Neural progenitor cell (in vitro differentiated cells): Measurements from ENCODE around the gene PRMT5. TPM values are rescaled to one million over a fixed set of nuclear protein-coding genes. Genes with fewer than 3 reads are reported as not detected.

Experiments
- DNase-seq: peaks from one replicate; pipeline ENCODE4 v3.0.0-alpha.2; 2016; ENCODE audit warnings: low spot score
- H2AFZ ChIP-seq: fragments of 200-600 bp; sonication (generic); replicated peaks from 2 replicates; pipeline ENCODE4 v1.6.1; 2016; ENCODE audit warnings: antibody characterized with exemption
- H3F3A ChIP-seq: fragments of 200-600 bp; sonication (generic); 2 replicates; pipeline ENCODE4 v1.6.1; 2016; ENCODE audit warnings: antibody characterized with exemption, low read depth
- H3K27ac ChIP-seq: fragments of 200-600 bp; sonication (generic); 2 replicates; pipeline ENCODE4 v1.5.1; 2016; ENCODE audit warnings: mild to moderate bottlenecking
- H3K27me3 ChIP-seq: fragments of 200-600 bp; sonication (generic); 2 replicates; pipeline ENCODE4 v1.6.1; 2016; ENCODE audit warnings: mild to moderate bottlenecking, moderate library complexity
- H3K36me3 ChIP-seq: fragments of 200-600 bp; sonication (generic); 2 replicates; pipeline ENCODE4 v1.5.1; 2016
- H3K4me1 ChIP-seq: fragments of 200-600 bp; sonication (generic); 2 replicates; pipeline ENCODE4 v1.6.1; 2016; ENCODE audit warnings: mixed run types
- H3K4me2 ChIP-seq: fragments of 200-600 bp; sonication (generic); 2 replicates; pipeline ENCODE4 v1.6.1; 2016
- H3K4me3 ChIP-seq: fragments of 200-600 bp; sonication (generic); 2 replicates; pipeline ENCODE4 v1.5.1; 2016
- H3K79me2 ChIP-seq: fragments of 200-600 bp; sonication (generic); 2 replicates; pipeline ENCODE4 v1.6.1; 2016; ENCODE audit warnings: low read depth
- H3K9ac ChIP-seq: fragments of 200-600 bp; sonication (generic); 2 replicates; pipeline ENCODE4 v1.6.1; 2016
- H3K9me3 ChIP-seq: fragments of 200-600 bp; sonication (generic); 2 replicates; pipeline ENCODE4 v1.5.1; 2016; ENCODE audit warnings: low read depth
- H4K20me1 ChIP-seq: fragments of 200-600 bp; sonication (generic); 2 replicates; pipeline ENCODE4 v1.6.1; 2016; ENCODE audit warnings: low read depth
- H3K27ac Mint-ChIP-seq: 3 replicates; pipeline ENCODE4 v1.8.0; 2021; ENCODE audit warnings: mixed read lengths
- H3K27me3 Mint-ChIP-seq: 2 replicates; pipeline ENCODE4 v1.8.0; 2022; ENCODE audit warnings: low read depth, mild to moderate bottlenecking, inconsistent platforms, moderate library complexity, mixed read lengths; ENCODE audit not compliant: insufficient read depth
- H3K36me3 Mint-ChIP-seq: 3 replicates; pipeline ENCODE4 v1.8.0; 2021; ENCODE audit warnings: mixed read lengths
- H3K4me1 Mint-ChIP-seq: 3 replicates; pipeline ENCODE4 v1.8.0; 2021; ENCODE audit warnings: mixed read lengths
- H3K4me3 Mint-ChIP-seq: 3 replicates; pipeline ENCODE4 v1.8.0; 2021; ENCODE audit warnings: mild to moderate bottlenecking, moderate library complexity, mixed read lengths
- H3K9me3 Mint-ChIP-seq: 3 replicates; pipeline ENCODE4 v1.8.0; 2020; ENCODE audit warnings: mixed read lengths
- EZH2 ChIP-seq: fragments of 200-600 bp; sonication (generic); IDR thresholded peaks from 2 replicates; pipeline ENCODE4 v1.6.1; 2017; ENCODE audit warnings: antibody characterized with exemption, mild to moderate bottlenecking, moderate library complexity
- EZH2phosphoT487 ChIP-seq: fragments of 200-600 bp; sonication (generic); IDR thresholded peaks from 2 replicates; pipeline ENCODE4 v1.6.1; 2017; ENCODE audit warnings: antibody characterized with exemption
- total RNA-seq: library from RNA; depleted of rRNA; stranded (reverse); fragments of >200 nt; gene quantifications from 2 replicates; pipeline ENCODE4 v1.2.3, GENCODE V29; 2015; ENCODE audit warnings: low replicate concordance
- TF ChIP-seq, protein P1 (sequence below): fragments of 200-600 bp; sonication (generic); IDR thresholded peaks from 2 replicates; pipeline ENCODE4 v1.5.1; 2017; ENCODE audit warnings: antibody characterized with exemption, mild to moderate bottlenecking

PRMT5 gene
- total RNA-seq, 1 donor from 2014 or later = 54.6 TPM

DNA sequence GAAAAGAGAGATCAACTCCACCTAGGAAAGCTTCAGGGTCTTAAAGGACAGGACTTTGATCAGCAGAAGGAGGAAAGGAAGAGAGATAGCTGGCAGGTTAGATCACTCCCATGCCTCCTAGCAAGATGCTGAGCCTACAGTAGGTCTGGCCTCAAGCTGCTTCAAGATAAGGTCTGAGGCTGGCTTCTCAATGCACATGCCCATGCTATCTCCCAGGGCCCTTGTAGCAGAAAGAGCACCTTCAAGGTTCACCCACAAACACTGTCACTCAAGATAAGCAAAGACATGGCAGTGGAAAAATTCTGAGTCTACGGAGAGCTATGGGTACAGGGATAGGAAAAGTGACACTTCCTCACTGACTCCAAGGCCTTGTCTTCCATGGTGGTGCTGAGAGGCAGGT lies 31.8 kb downstream of the PRMT5 start:
- H3K4me3 ChIP-seq = no peak overlapping the region
- peaks cover 10% of the 10 kb centered on the region for H3K4me1 ChIP-seq
- H3K36me3 ChIP-seq = no peaks in the 10 kb centered on the region
- H3K9me3 ChIP-seq = no peaks in the 10 kb centered on the region
- Mint-ChIP-seq H3K9me3 (no peaks in the 10 kb centered on the region), H3K36me3 (peaks cover 18% of the 10 kb centered on the region), H3K4me3 (no peak overlapping the region), H3K27ac (no peak overlapping the region), H3K27me3 (peaks cover 5% of the 10 kb centered on the region), H3K4me1 (peaks cover 11% of the 10 kb centered on the region)
- H3K27ac ChIP-seq = no peak overlapping the region
- no peak overlapping the region for H2AFZ ChIP-seq
- peaks cover 10% of the 10 kb centered on the region for H4K20me1 ChIP-seq
- H3K9ac ChIP-seq = no peak overlapping the region
- no peaks in the 10 kb centered on the region for H3K79me2 ChIP-seq
- DNase-seq = no peak
- TF ChIP-seq EZH2phosphoT487 = no peak
- TF ChIP-seq, protein P1, sequence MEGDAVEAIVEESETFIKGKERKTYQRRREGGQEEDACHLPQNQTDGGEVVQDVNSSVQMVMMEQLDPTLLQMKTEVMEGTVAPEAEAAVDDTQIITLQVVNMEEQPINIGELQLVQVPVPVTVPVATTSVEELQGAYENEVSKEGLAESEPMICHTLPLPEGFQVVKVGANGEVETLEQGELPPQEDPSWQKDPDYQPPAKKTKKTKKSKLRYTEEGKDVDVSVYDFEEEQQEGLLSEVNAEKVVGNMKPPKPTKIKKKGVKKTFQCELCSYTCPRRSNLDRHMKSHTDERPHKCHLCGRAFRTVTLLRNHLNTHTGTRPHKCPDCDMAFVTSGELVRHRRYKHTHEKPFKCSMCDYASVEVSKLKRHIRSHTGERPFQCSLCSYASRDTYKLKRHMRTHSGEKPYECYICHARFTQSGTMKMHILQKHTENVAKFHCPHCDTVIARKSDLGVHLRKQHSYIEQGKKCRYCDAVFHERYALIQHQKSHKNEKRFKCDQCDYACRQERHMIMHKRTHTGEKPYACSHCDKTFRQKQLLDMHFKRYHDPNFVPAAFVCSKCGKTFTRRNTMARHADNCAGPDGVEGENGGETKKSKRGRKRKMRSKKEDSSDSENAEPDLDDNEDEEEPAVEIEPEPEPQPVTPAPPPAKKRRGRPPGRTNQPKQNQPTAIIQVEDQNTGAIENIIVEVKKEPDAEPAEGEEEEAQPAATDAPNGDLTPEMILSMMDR = no peak
- TF ChIP-seq EZH2 = no peak
- no peak overlapping the region for H3K4me2 ChIP-seq
- peaks cover 30% of the 10 kb centered on the region for H3F3A ChIP-seq
- H3K27me3 ChIP-seq = no peaks in the 10 kb centered on the region

DNA sequence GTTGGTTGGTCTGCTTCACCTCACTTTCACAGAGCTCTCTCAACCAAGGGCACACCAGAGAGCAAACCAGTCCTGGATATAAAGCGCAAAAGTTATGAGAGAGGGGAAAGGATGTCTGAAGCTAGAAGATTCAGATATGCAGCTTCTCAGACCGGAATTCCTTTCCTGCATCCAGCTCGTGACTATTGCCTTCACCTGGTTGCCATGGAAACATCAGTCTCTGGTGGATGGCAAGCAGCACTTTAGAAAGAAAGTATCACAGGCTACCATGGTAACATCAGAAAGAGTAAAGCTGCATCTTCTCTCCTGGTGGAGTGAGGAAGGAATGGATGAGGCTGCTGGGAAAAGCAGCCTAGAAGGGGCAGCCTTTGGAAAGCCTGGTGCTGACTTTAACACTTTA lies 32.4 kb downstream of the PRMT5 start:
- Mint-ChIP-seq H3K4me1 (peaks cover 11% of the 10 kb centered on the region), H3K27ac (no peak overlapping the region), H3K36me3 (peaks cover 16% of the 10 kb centered on the region), H3K9me3 (no peaks in the 10 kb centered on the region), H3K4me3 (no peak overlapping the region), H3K27me3 (peaks cover 3% of the 10 kb centered on the region)
- Histone ChIP-seq H3K27me3 (no peaks in the 10 kb centered on the region), H3K79me2 (no peaks in the 10 kb centered on the region), H3K9ac (no peak overlapping the region), H3K4me1 (peaks cover 10% of the 10 kb centered on the region), H3K4me2 (no peak overlapping the region), H3K27ac (no peak overlapping the region), H3K9me3 (no peaks in the 10 kb centered on the region), H3K36me3 (no peaks in the 10 kb centered on the region), H2AFZ (no peak overlapping the region), H3K4me3 (no peak overlapping the region), H4K20me1 (peaks cover 10% of the 10 kb centered on the region), H3F3A (peaks cover 30% of the 10 kb centered on the region)
- no peak for DNase-seq
- TF ChIP-seq, protein P1 = no peak
- TF ChIP-seq EZH2 = no peak
- TF ChIP-seq EZH2phosphoT487 = no peak

DNA sequence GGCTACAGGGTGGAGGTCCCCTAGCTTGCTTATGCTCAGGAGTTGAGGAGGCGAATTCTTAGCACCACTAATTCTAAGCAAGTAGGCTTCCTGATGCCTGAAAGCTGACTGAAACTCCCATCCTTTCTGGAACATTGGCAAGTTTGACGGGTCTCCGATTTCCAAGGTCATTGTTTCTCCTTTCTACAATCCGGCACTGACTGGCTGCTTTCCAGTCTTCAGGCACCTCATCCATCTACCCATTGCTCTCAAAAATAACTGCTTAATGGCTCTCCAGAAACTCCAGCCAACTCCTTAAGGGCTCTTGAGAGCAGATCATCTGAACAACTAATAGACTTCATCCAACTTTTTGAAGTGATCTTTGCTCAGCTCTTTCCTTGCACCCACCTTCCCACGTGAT lies 32.8 kb downstream of the PRMT5 start:
- Histone ChIP-seq H4K20me1 (peaks cover 10% of the 10 kb centered on the region), H3K36me3 (no peaks in the 10 kb centered on the region), H3K79me2 (no peaks in the 10 kb centered on the region), H2AFZ (no peak overlapping the region), H3K4me3 (no peak overlapping the region), H3K9ac (no peak overlapping the region), H3F3A (peaks cover 30% of the 10 kb centered on the region), H3K4me2 (no peak overlapping the region), H3K9me3 (no peaks in the 10 kb centered on the region), H3K27ac (no peak overlapping the region), H3K27me3 (no peaks in the 10 kb centered on the region), H3K4me1 (peaks cover 10% of the 10 kb centered on the region)
- no peak for DNase-seq
- Mint-ChIP-seq H3K27me3 (peaks cover 3% of the 10 kb centered on the region), H3K36me3 (peaks cover 13% of the 10 kb centered on the region), H3K27ac (no peak overlapping the region), H3K4me3 (no peak overlapping the region), H3K4me1 (peaks cover 11% of the 10 kb centered on the region), H3K9me3 (no peaks in the 10 kb centered on the region)
- TF ChIP-seq EZH2 = no peak
- TF ChIP-seq EZH2phosphoT487 = no peak
- TF ChIP-seq, protein P1 = no peak
